ENCODE measurements around the gene UPP1.
"Not testable (repeated sequence)": the region's sequence is repeated elsewhere in the genome, so short reads cannot be mapped to it uniquely, and the experiment has no call there.

UPP1 gene

DNA sequence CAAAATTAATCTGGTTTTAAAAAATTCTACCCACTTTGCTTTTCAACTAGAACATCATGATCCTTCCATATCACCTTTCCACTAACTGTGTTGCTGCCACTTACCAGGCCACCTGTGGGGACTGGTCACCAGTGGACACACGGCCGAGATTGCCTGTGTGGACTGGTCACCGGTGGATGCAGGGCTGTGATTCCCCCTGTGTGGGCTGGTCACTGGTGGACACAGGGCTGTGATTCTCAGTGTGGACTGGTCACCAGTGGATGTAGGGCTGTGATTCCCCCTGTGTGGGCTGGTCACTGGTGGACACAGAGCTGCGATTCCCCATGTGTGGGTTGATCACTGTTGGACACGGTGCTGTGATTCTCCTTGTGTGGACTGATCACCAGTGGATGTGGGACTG, 27.0 kb downstream of the UPP1 start:
- no peak overlapping the region for H3K4me3 ChIP-seq (ENCODE audit: low read depth, low read length)
- TF ChIP-seq, protein P1, sequence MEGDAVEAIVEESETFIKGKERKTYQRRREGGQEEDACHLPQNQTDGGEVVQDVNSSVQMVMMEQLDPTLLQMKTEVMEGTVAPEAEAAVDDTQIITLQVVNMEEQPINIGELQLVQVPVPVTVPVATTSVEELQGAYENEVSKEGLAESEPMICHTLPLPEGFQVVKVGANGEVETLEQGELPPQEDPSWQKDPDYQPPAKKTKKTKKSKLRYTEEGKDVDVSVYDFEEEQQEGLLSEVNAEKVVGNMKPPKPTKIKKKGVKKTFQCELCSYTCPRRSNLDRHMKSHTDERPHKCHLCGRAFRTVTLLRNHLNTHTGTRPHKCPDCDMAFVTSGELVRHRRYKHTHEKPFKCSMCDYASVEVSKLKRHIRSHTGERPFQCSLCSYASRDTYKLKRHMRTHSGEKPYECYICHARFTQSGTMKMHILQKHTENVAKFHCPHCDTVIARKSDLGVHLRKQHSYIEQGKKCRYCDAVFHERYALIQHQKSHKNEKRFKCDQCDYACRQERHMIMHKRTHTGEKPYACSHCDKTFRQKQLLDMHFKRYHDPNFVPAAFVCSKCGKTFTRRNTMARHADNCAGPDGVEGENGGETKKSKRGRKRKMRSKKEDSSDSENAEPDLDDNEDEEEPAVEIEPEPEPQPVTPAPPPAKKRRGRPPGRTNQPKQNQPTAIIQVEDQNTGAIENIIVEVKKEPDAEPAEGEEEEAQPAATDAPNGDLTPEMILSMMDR (IDR thresholded peaks at IDR 0.05; ENCODE audit: low read depth, low read length) = no peak

DNA sequence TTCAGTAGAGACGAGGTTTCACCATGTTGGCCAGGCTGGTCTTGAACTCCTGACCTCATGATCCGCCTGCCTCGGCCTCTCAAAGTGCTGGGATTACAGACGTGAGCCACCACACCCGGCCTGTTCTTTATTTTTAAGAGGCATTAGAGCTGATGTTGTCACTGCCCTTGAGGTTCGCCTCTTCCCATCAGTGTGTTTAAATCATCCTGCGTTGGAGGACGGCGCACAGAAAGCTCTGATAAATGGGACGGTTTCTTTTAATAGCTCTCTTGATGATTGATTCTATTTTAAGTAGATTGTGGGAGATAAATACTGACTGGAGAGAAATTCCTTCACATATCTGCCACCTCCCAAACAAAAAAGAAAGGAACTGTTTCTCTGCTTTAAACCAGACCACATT, 29.0 kb downstream of the UPP1 start:
- no peak overlapping the region for H3K4me3 ChIP-seq (ENCODE audit: low read depth, low read length)
- TF ChIP-seq, protein P1 (IDR thresholded peaks at IDR 0.05; ENCODE audit: low read depth, low read length) = no peak

DNA sequence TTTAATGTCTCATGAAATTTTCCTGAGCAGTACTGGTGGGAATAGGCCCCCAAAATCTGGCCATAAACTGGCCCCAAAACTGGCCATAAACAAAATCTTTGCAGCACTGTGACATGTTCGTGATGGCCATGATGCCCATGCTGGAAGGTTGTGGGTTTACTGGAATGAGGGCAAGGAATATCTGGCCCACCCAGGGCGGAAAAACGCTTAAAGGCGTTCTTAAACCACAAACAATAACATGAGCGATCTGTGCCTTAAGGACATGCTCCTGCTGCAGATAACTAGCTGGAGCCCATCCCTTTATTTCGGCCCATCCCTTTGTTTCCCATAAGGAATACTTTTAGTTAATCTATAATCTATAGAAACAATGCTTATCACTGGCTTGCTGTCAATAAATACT, 31.5 kb downstream of the UPP1 start:
- H3K4me3 ChIP-seq (ENCODE audit: low read depth, low read length) = not testable (repeated sequence)

DNA sequence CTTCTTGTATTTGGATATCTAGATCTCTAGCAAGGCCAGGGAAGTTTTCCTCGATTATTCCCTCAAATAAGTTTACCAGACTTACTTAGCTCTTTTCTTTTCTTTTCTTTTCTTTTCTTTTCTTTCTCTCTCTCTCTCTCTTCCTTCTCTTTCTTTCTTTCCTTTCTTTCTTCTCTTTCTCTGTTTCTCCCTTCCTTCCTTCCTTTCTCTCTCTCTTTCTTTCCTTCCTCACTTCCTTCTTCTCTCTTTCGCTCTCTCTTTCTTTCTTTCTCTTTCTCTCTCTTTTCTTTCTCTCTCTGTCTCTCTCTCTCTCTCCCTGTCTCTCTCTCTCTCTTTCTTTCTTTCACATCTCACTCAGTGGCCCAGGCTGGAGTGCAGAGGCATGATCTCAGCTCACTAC, 37.0 kb downstream of the UPP1 start:
- TF ChIP-seq, protein P1 (IDR thresholded peaks at IDR 0.05; ENCODE audit: low read depth, low read length) = no peak
- H3K4me3 ChIP-seq (ENCODE audit: low read depth, low read length) = no peak overlapping the region

DNA sequence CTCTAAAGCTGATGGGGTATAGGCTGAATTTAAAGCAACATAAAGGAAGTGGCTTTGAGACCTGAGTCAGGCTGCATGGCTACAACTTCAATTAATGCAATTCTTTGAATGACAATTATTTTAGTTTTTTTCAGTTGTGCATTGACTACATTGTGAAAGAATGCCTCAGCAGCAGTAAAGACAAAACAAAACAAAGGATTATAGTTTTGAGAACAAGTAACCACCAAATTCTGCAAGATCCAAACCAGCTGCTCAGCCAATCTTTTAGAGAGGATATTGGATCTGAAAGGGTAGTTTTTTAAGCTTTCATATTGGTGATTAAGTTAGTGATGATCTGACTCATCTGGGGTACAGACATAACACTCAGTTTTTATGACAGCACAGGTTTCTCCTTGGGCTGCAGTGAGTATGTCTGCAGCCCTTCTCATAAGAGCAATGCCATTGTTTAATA, 41.6 kb downstream of the UPP1 start:
- H3K4me3 ChIP-seq (ENCODE audit: low read depth, low read length) = no peak overlapping the region
- TF ChIP-seq, protein P1 (IDR thresholded peaks at IDR 0.05; ENCODE audit: low read depth, low read length) = no peak

DNA sequence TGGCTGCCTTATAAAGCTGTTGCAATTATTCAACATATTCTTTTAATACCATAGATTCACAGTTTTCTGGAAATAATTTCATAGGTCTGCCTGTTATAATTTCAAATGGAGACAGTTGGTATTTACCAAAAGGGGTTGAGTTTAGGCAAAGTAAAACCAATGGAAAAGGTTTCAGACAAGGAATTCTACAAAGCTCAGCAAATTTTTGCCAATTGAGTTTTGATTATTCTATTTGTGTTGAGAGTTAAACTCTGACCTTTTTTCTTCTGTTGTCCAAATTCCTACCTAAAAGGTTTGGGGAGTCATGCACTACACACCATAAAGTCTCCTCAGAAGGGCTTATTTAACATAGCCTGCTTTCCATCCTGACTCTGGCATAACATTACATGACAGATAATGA, 43.7 kb downstream of the UPP1 start:
- no peak overlapping the region for H3K4me3 ChIP-seq (ENCODE audit: low read depth, low read length)
- TF ChIP-seq, protein P1 (IDR thresholded peaks at IDR 0.05; ENCODE audit: low read depth, low read length) = no peak

DNA sequence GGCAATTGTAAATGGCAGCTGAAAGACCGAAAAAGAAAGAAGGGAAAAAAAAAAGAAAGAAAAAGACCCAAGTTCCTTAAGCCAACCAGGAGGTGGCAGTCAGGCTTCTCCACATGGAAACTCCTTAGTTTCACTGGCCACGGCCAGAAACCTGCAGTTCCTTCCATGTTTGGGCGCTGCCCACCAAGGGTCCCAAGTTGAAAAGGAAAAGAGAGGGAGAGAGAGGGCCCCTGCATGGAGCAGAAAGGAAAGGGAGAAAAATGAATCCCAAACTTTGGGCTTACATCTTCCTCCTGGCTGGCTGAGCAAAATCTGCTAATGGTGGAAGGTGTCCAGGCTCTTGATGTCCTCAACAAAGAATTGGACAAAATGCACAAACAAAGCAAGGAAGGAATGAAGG, 50.4 kb downstream of the UPP1 start:
- TF ChIP-seq, protein P1 (IDR thresholded peaks at IDR 0.05; ENCODE audit: low read depth, low read length) = peak; percentile 34
- H3K4me3 ChIP-seq (ENCODE audit: low read depth, low read length) = no peak overlapping the region

DNA sequence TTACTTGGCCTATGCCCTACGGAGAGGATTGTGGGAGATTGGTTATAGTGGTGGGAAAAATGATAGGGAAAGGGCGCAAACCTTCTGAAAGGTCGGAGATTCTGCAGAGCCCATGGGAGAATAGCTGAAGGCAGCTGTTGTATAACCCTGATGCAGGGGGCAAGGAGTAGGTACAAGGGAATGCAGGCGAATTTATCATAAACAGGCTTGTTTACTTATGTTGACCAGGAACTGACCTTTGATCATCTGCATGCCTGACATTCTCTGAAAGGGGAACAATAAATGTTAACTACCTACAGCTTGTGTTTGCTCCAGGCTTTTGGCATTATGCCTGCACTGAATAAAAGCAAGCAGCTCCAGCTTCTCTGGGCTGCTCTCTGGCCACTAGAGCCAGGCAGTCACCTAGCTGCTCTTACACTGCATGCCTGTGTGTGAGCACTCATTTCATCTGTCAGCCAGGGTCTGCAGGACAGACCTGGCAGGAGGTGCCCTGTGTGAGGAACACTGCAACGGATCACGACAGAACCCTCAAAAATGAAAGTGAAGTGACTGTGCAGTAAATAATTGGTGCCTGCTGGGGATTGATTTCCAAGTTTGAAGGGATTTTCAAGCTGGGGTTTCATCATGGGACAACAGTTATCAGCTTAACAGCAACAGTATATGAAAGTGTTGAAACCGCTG, 51.1 kb downstream of the UPP1 start:
- TF ChIP-seq, protein P1 (IDR thresholded peaks at IDR 0.05; ENCODE audit: low read depth, low read length) = no peak
- no peak overlapping the region for H3K4me3 ChIP-seq (ENCODE audit: low read depth, low read length)

Data from WI38 (cell line).